CD4-positive, alpha-beta T cell (primary cell): Measurements from ENCODE around the gene GPSM1. TPM values are rescaled to one million over a fixed set of nuclear protein-coding genes. Genes with fewer than 3 reads are reported as not detected.

ENCODE experiments used
- ATAC-seq: fragments of 200-7000 bp; cut with Tn5 transposase; one replicate; pipeline ENCODE4 v1.10.0; 2022; ENCODE audit warnings: mild to moderate bottlenecking; ENCODE audit not compliant: poor library complexity
- CTCF ChIA-PET: fragments of 350-600 bp; sonication (Branson Sonifier 250); formaldehyde crosslinking; loops from one replicate; lab custom pipeline; 2021; ENCODE audit warnings: antibody characterized with exemption, inconsistent platforms; lab: Charles Lee
- POLR2A ChIA-PET: fragments of 350-600 bp; sonication (Branson Sonifier 250); formaldehyde crosslinking; loops from one replicate; lab custom pipeline; 2021; ENCODE audit warnings: antibody characterized with exemption, inconsistent platforms; lab: Charles Lee
- DNase-seq, 14 experiments: peaks; one replicate each; pipeline ENCODE4 v3.0.0-alpha.2; 2013 to 2020; ENCODE audit warnings: mixed read lengths in 2 of 14
- H3K27ac ChIP-seq, 2 donors: one replicate each; pipeline versions ENCODE4 v1.5.1 to v1.7.0; 2013; ENCODE audit warnings: low read length in 2 of 2, low read depth in 1 of 2, mild to moderate bottlenecking in 1 of 2
- H3K27me3 ChIP-seq, 2 experiments: 1 replicate in 1 of 2; 2 replicates in 1 of 2; pipeline versions ENCODE4 v1.6.1 to v1.7.0; 2013; ENCODE audit warnings: low read length in 2 of 2, control low read depth in 1 of 2, mild to moderate bottlenecking in 1 of 2, moderate library complexity in 1 of 2; ENCODE audit not compliant: insufficient read depth in 2 of 2, control insufficient read depth in 1 of 2
- H3K36me3 ChIP-seq: one replicate; pipeline ENCODE4 v1.6.1; 2013; ENCODE audit warnings: low read length, control low read depth; ENCODE audit not compliant: insufficient read depth
- H3K4me1 ChIP-seq: one replicate; pipeline ENCODE4 v1.6.1; 2013; ENCODE audit warnings: low read length, control low read depth; ENCODE audit not compliant: insufficient read depth
- H3K4me3 ChIP-seq: one replicate; pipeline ENCODE4 v1.5.1; 2013; ENCODE audit warnings: mild to moderate bottlenecking, low read length, moderate library complexity
- H3K9me3 ChIP-seq, 2 experiments: 1 replicate in 1 of 2; 2 replicates in 1 of 2; pipeline versions ENCODE4 v1.6.1 to v1.7.0; 2013; ENCODE audit warnings: low read length in 2 of 2, mild to moderate bottlenecking in 2 of 2, control low read depth in 1 of 2, moderate library complexity in 1 of 2; ENCODE audit not compliant: control insufficient read depth in 1 of 2, insufficient read depth in 1 of 2
- H3K27ac Mint-ChIP-seq: one replicate; pipeline ENCODE4 v1.8.0; 2020; ENCODE audit warnings: mixed read lengths
- H3K27me3 Mint-ChIP-seq: one replicate; pipeline ENCODE4 v1.8.0; 2021; ENCODE audit warnings: mixed read lengths
- H3K36me3 Mint-ChIP-seq: one replicate; pipeline ENCODE4 v1.8.0; 2021; ENCODE audit warnings: low read depth, mixed read lengths
- H3K4me1 Mint-ChIP-seq: one replicate; pipeline ENCODE4 v1.8.0; 2021; ENCODE audit warnings: low read depth, mixed read lengths
- H3K4me3 Mint-ChIP-seq: one replicate; pipeline ENCODE4 v1.8.0; 2020; ENCODE audit warnings: mild to moderate bottlenecking, mixed read lengths
- H3K9me3 Mint-ChIP-seq: one replicate; pipeline ENCODE4 v1.8.0; 2020; ENCODE audit warnings: mixed read lengths
- CTCF ChIP-seq: fragments of 200-600 bp; IDR thresholded peaks from one replicate; pipeline ENCODE4 v1.8.0; 2022; ENCODE audit warnings: antibody characterized with exemption, mild to moderate bottlenecking
- intact Hi-C, 2 experiments: fragments of 100-400 bp; cut with DNase I in 1 of 2; cut with micrococcal nuclease in 1 of 2; formaldehyde crosslinking; loops; one replicate each; pipeline versions ENCODE4 v1.15.1 to v1.9.0; 2023 to 2025; cut with DNase I, micrococcal nuclease
- total RNA-seq, 174 experiments: library from RNA in 2 of 174; stranded (reverse) in 2 of 174; gene quantifications; one replicate each; pipeline ENCODE4 v1.2.3 and lab custom pipeline; 2021 to 2026

The GPSM1 gene
- total RNA-seq, 2 experiments from 2014 or later: 7.7 to 8.6 TPM

- H3K36me3 ChIP-seq: no peaks in the 10 kb centered on the region
- intact Hi-C loops: no loop called here
- Mint-ChIP-seq H3K9me3 (no peaks in the 10 kb centered on the region), H3K27me3 (peaks cover 4% of the 10 kb centered on the region), H3K4me3 (no peak overlapping the region), H3K36me3 (no peaks in the 10 kb centered on the region), H3K27ac (no peak overlapping the region), H3K4me1 (no peaks in the 10 kb centered on the region)
- POLR2A ChIA-PET: no interaction called here
- peaks cover 9% of the 10 kb centered on the region for H3K4me1 ChIP-seq
- peaks cover 20 to 22% of the 10 kb centered on the region in 2 experiments for H3K27me3 ChIP-seq
- no peak overlapping the region for H3K27ac ChIP-seq
- ATAC-seq (no peak), DNase-seq (no peak)
- no peak overlapping the region for H3K4me3 ChIP-seq
- H3K9me3 ChIP-seq: peaks cover 3 to 24% of the 10 kb centered on the region in 2 experiments
- TF ChIP-seq CTCF: no peak
- CTCF ChIA-PET: no interaction called here
Measured at GRCh38 chr9:136314056-136314416, 13.3 kb upstream of the GPSM1 start.

GRCh38 chr9:136314944-136315343 is 12.4 kb upstream of the GPSM1 start:
- H3K4me1 ChIP-seq: peaks cover 9% of the 10 kb centered on the region
- H3K27ac ChIP-seq: no peak overlapping the region
- H3K4me3 ChIP-seq: no peak overlapping the region
- ChIA-PET CTCF (no interaction called here), POLR2A (no interaction called here)
- Mint-ChIP-seq H3K36me3 (no peaks in the 10 kb centered on the region), H3K4me3 (no peak overlapping the region), H3K27me3 (peaks cover 4% of the 10 kb centered on the region), H3K4me1 (no peaks in the 10 kb centered on the region), H3K9me3 (no peaks in the 10 kb centered on the region), H3K27ac (no peak overlapping the region)
- peaks cover 12 to 13% of the 10 kb centered on the region in 2 experiments for H3K27me3 ChIP-seq
- TF ChIP-seq CTCF: no peak
- no peak for ATAC-seq
- DNase-seq: no peak
- H3K9me3 ChIP-seq: peaks cover 3 to 24% of the 10 kb centered on the region in 2 experiments
- H3K36me3 ChIP-seq: no peaks in the 10 kb centered on the region
- intact Hi-C loops: no loop called here

- no peak overlapping the region for H3K4me3 ChIP-seq
- Mint-ChIP-seq H3K4me1 (no peaks in the 10 kb centered on the region), H3K36me3 (no peaks in the 10 kb centered on the region), H3K9me3 (no peaks in the 10 kb centered on the region), H3K4me3 (no peak overlapping the region), H3K27me3 (peaks cover 4% of the 10 kb centered on the region), H3K27ac (no peak overlapping the region)
- H3K4me1 ChIP-seq: peaks cover 7% of the 10 kb centered on the region
- H3K27ac ChIP-seq: no peak overlapping the region
- ChIA-PET POLR2A (no interaction called here), CTCF (no interaction called here)
- H3K9me3 ChIP-seq: peaks cover 3 to 24% of the 10 kb centered on the region in 2 experiments
- DNase-seq (peak in 2 of 14 experiments; percentile 22 to 32), ATAC-seq (no peak)
- H3K36me3 ChIP-seq: no peaks in the 10 kb centered on the region
- peaks cover 0 to 4% of the 10 kb centered on the region in 2 experiments for H3K27me3 ChIP-seq
- intact Hi-C loops: no loop called here
- no peak for TF ChIP-seq CTCF
Measured at GRCh38 chr9:136316271-136316751, 11.0 kb upstream of the GPSM1 start.
